Measurements from ENCODE around the gene JCAD. TPM values are rescaled to one million over a fixed set of nuclear protein-coding genes. Genes with fewer than 3 reads are reported as not detected.

Gene JCAD
- total and polyA plus RNA-seq, 2 experiments from 2014 or later, result 0.78 to 2.1 TPM

DNA sequence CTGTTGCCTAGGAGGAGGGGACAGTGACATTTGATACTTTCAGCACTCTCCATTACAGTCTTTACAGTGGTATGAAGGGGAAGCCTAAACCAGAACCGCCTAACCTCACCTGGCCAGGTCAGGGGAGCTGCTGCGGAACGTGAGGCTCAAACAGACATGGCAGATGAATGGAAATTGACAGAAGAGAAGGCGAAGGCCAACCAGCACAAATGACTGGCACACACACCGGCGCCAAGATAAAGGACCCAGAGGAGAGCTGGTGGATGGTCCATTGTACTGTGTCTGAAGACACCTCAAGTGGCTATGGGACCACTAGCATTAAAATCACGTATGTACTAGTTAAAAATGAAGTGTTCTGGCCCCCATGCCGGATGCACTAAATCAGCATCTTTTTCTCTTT lies 53.0 kb downstream of the JCAD start:
- Mint-ChIP-seq H3K4me1 (peaks cover 13% of the 10 kb centered on the region; the same call in 2 of the 3 replicates), H3K27me3 (ENCODE audit: insufficient read depth, low read depth, poor library complexity) (no peaks in the 10 kb centered on the region), H3K36me3 (ENCODE audit: low read depth) (no peaks in the 10 kb centered on the region), H3K27ac (no peak overlapping the region), H3K9me3 (no peaks in the 10 kb centered on the region; the same call in 2 of the 3 replicates), H3K4me3 (no peak overlapping the region)
- DNase-seq (ENCODE audit: low spot score) (no peak), ATAC-seq (no peak)
- 0 out of 2 replicates have a peak, but pooled peaks cover 2% of the 10 kb centered on the region for H3K4me1 ChIP-seq (ENCODE audit: insufficient read depth)
- no peaks in the 10 kb centered on the region for H3K79me2 ChIP-seq (replicated peaks; ENCODE audit: insufficient read depth)
- no peaks in the 10 kb centered on the region for H3K36me3 ChIP-seq (ENCODE audit: insufficient read depth)
- TF ChIP-seq ZNF114 (CRISPR knock-in tag; IDR thresholded peaks at IDR 0.05) (no peak), EZH2 (IDR thresholded peaks at IDR 0.05; ENCODE audit: low read depth, unreplicated experiment) (no peak), JUNB (IDR thresholded peaks at IDR 0.05; ENCODE audit: unreplicated experiment) (no peak), EZH2phosphoT487 (IDR thresholded peaks at IDR 0.05; ENCODE audit: unreplicated experiment) (no peak), ZNF331 (CRISPR knock-in tag; IDR thresholded peaks at IDR 0.05; ENCODE audit: low read depth) (no peak), NANOG (IDR thresholded peaks at IDR 0.05; ENCODE audit: borderline replicate concordance) (no peak), POLR2AphosphoS5 (IDR thresholded peaks at IDR 0.05; ENCODE audit: low read depth) (no peak), CREB1 (CRISPR knock-in tag; IDR thresholded peaks at IDR 0.05; ENCODE audit: low read depth) (no peak), STAT1 (IDR thresholded peaks at IDR 0.05; ENCODE audit: unreplicated experiment) (no peak)
- TF ChIP-seq, protein P1, sequence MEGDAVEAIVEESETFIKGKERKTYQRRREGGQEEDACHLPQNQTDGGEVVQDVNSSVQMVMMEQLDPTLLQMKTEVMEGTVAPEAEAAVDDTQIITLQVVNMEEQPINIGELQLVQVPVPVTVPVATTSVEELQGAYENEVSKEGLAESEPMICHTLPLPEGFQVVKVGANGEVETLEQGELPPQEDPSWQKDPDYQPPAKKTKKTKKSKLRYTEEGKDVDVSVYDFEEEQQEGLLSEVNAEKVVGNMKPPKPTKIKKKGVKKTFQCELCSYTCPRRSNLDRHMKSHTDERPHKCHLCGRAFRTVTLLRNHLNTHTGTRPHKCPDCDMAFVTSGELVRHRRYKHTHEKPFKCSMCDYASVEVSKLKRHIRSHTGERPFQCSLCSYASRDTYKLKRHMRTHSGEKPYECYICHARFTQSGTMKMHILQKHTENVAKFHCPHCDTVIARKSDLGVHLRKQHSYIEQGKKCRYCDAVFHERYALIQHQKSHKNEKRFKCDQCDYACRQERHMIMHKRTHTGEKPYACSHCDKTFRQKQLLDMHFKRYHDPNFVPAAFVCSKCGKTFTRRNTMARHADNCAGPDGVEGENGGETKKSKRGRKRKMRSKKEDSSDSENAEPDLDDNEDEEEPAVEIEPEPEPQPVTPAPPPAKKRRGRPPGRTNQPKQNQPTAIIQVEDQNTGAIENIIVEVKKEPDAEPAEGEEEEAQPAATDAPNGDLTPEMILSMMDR (conservative IDR thresholded peaks at IDR 0.05; ENCODE audit: low read depth in 2 of 2), result no peak
- TF ChIP-seq, protein P2, sequence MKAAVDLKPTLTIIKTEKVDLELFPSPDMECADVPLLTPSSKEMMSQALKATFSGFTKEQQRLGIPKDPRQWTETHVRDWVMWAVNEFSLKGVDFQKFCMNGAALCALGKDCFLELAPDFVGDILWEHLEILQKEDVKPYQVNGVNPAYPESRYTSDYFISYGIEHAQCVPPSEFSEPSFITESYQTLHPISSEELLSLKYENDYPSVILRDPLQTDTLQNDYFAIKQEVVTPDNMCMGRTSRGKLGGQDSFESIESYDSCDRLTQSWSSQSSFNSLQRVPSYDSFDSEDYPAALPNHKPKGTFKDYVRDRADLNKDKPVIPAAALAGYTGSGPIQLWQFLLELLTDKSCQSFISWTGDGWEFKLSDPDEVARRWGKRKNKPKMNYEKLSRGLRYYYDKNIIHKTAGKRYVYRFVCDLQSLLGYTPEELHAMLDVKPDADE (IDR thresholded peaks at IDR 0.05), result no peak
- TF ChIP-seq, protein P3, sequence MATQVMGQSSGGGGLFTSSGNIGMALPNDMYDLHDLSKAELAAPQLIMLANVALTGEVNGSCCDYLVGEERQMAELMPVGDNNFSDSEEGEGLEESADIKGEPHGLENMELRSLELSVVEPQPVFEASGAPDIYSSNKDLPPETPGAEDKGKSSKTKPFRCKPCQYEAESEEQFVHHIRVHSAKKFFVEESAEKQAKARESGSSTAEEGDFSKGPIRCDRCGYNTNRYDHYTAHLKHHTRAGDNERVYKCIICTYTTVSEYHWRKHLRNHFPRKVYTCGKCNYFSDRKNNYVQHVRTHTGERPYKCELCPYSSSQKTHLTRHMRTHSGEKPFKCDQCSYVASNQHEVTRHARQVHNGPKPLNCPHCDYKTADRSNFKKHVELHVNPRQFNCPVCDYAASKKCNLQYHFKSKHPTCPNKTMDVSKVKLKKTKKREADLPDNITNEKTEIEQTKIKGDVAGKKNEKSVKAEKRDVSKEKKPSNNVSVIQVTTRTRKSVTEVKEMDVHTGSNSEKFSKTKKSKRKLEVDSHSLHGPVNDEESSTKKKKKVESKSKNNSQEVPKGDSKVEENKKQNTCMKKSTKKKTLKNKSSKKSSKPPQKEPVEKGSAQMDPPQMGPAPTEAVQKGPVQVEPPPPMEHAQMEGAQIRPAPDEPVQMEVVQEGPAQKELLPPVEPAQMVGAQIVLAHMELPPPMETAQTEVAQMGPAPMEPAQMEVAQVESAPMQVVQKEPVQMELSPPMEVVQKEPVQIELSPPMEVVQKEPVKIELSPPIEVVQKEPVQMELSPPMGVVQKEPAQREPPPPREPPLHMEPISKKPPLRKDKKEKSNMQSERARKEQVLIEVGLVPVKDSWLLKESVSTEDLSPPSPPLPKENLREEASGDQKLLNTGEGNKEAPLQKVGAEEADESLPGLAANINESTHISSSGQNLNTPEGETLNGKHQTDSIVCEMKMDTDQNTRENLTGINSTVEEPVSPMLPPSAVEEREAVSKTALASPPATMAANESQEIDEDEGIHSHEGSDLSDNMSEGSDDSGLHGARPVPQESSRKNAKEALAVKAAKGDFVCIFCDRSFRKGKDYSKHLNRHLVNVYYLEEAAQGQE (IDR thresholded peaks at IDR 0.05; ENCODE audit: unreplicated experiment), result no peak
- TF ChIP-seq, protein P4, sequence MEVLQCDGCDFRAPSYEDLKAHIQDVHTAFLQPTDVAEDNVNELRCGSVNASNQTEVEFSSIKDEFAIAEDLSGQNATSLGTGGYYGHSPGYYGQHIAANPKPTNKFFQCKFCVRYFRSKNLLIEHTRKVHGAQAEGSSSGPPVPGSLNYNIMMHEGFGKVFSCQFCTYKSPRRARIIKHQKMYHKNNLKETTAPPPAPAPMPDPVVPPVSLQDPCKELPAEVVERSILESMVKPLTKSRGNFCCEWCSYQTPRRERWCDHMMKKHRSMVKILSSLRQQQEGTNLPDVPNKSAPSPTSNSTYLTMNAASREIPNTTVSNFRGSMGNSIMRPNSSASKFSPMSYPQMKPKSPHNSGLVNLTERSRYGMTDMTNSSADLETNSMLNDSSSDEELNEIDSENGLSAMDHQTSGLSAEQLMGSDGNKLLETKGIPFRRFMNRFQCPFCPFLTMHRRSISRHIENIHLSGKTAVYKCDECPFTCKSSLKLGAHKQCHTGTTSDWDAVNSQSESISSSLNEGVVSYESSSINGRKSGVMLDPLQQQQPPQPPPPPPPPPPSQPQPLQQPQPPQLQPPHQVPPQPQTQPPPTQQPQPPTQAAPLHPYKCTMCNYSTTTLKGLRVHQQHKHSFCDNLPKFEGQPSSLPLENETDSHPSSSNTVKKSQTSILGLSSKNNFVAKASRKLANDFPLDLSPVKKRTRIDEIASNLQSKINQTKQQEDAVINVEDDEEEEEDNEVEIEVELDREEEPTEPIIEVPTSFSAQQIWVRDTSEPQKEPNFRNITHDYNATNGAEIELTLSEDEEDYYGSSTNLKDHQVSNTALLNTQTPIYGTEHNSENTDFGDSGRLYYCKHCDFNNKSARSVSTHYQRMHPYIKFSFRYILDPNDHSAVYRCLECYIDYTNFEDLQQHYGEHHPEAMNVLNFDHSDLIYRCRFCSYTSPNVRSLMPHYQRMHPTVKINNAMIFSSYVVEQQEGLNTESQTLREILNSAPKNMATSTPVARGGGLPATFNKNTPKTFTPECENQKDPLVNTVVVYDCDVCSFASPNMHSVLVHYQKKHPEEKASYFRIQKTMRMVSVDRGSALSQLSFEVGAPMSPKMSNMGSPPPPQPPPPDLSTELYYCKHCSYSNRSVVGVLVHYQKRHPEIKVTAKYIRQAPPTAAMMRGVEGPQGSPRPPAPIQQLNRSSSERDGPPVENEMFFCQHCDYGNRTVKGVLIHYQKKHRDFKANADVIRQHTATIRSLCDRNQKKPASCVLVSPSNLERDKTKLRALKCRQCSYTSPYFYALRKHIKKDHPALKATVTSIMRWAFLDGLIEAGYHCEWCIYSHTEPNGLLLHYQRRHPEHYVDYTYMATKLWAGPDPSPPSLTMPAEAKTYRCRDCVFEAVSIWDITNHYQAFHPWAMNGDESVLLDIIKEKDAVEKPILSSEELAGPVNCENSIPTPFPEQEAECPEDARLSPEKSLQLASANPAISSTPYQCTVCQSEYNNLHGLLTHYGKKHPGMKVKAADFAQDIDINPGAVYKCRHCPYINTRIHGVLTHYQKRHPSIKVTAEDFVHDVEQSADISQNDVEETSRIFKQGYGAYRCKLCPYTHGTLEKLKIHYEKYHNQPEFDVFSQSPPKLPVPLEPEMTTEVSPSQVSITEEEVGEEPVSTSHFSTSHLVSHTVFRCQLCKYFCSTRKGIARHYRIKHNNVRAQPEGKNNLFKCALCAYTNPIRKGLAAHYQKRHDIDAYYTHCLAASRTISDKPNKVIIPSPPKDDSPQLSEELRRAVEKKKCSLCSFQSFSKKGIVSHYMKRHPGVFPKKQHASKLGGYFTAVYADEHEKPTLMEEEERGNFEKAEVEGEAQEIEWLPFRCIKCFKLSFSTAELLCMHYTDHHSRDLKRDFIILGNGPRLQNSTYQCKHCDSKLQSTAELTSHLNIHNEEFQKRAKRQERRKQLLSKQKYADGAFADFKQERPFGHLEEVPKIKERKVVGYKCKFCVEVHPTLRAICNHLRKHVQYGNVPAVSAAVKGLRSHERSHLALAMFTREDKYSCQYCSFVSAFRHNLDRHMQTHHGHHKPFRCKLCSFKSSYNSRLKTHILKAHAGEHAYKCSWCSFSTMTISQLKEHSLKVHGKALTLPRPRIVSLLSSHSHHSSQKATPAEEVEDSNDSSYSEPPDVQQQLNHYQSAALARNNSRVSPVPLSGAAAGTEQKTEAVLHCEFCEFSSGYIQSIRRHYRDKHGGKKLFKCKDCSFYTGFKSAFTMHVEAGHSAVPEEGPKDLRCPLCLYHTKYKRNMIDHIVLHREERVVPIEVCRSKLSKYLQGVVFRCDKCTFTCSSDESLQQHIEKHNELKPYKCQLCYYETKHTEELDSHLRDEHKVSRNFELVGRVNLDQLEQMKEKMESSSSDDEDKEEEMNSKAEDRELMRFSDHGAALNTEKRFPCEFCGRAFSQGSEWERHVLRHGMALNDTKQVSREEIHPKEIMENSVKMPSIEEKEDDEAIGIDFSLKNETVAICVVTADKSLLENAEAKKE (CRISPR knock-in tag; IDR thresholded peaks at IDR 0.05), result no peak
- H3K4me3 ChIP-seq, result no peak overlapping the region
- H3K4me2 ChIP-seq, result no peak overlapping the region
- no peaks in the 10 kb centered on the region for H3F3A ChIP-seq (replicated peaks; ENCODE audit: low read depth)
- H4K20me1 ChIP-seq (replicated peaks; ENCODE audit: insufficient read depth), result no peaks in the 10 kb centered on the region
- no peak overlapping the region for H2AFZ ChIP-seq
- H3K27ac ChIP-seq (ENCODE audit: low read depth), result no peak overlapping the region
- H3K27me3 ChIP-seq (ENCODE audit: insufficient read depth), result no peaks in the 10 kb centered on the region
- 0 out of 2 replicates have a peak, but pooled peaks cover 3% of the 10 kb centered on the region for H3K9me2 ChIP-seq (ENCODE audit: insufficient read depth)

All from GM23338 (cell line).